ENCODE data around the gene ITPA. TPM values are rescaled to one million over a fixed set of nuclear protein-coding genes. Genes with fewer than 3 reads are reported as not detected.

ITPA gene
- total and polyA plus RNA-seq, 2 of the 8 experiments (the other 6 are each of a cell fraction or from before 2014, with no cell fraction given) = 88.2 to 94.0 TPM

DNA sequence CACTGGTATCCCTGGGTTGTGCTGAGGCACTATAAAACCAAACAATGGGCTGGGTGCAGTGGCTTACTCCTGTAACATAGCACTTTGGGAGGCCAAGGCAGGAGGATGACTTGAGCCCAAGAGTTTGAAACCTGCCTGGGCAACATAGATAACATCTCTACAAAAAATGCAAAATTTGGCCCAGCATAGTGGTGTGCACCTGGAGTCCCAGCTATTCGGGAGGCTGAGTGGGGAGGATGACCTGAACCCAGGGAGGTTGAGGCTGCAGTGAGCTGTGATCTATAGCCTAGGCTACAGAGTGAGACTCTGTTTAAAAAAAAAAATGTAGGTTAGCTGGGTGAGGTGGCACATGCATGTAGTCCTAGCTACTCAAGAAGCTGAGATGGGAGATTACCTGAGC, 37.4 kb downstream of the ITPA start (continued):
- TF ChIP-seq RBBP5 (IDR thresholded peaks at IDR 0.05; ENCODE audit: borderline replicate concordance, low read depth, low read length) (no peak), BACH1 (IDR thresholded peaks at IDR 0.05; ENCODE audit: low read length) (no peak), TCF12 (IDR thresholded peaks at IDR 0.05; ENCODE audit: low read depth, low read length) (no peak)
